ENCODE measurements around the gene EIF2S1. TPM values are rescaled to one million over a fixed set of nuclear protein-coding genes. Genes with fewer than 3 reads are reported as not detected.

The EIF2S1 gene
- total and polyA plus RNA-seq, 2 of the 13 experiments (the other 11 are each of a cell fraction or from before 2014, with no cell fraction given) = 49.1 to 246 TPM

DNA sequence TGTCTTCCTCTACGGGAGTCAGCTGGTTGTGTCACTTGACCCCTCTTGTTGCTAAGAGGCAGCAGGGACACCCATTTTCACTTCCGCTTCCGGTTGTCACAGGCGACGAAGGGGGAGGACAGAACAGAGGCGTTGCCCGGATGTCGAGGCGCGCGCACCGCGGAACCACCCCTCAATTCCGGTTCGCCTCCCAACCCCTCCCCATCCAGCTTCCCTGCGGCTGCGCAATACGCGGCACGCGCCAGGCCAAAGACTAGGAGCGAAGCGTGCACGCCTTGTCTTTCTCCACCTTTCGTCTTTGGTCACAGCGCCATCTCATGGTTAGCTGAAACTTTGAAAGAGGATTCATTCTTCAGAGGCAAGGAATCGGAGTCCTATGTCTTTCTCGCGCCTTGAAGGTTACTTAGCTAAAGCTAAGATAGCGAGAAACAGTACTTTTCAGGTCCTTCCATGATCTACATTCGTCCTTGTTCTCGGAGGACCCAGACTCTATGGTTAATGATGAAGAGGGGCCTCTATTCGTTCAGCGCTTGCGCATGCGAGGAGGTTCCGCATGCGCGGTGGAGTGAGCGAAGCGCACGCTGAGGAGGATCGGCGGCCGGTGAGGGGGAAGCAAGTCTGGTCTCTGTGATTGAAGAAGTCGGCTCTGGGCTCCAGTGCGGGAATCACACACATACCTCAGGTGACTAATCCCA, at the start of gene EIF2S1, which contains the start of gene ATP6V1D (continued):
- TF ChIP-seq, protein P1, sequence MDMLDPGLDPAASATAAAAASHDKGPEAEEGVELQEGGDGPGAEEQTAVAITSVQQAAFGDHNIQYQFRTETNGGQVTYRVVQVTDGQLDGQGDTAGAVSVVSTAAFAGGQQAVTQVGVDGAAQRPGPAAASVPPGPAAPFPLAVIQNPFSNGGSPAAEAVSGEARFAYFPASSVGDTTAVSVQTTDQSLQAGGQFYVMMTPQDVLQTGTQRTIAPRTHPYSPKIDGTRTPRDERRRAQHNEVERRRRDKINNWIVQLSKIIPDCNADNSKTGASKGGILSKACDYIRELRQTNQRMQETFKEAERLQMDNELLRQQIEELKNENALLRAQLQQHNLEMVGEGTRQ (IDR thresholded peaks at IDR 0.05; ENCODE audit: low read depth, low read length) = peak; percentile 57
- TF ChIP-seq, protein P1 (CRISPR knock-in tag; IDR thresholded peaks at IDR 0.05; ENCODE audit: borderline replicate concordance) = peak; percentile 79; the same call in 1 of the 2 replicates
- TF ChIP-seq GLI4 (CRISPR knock-in tag; IDR thresholded peaks at IDR 0.05; ENCODE audit: borderline replicate concordance) (no peak), ARID2 (CRISPR knock-in tag; IDR thresholded peaks at IDR 0.05; ENCODE audit: borderline replicate concordance) (no peak), TBX3 (IDR thresholded peaks at IDR 0.05; ENCODE audit: borderline replicate concordance) (peak; percentile 74; the same call in 1 of the 2 replicates), ZBTB8A (CRISPR knock-in tag; IDR thresholded peaks at IDR 0.05; ENCODE audit: borderline replicate concordance, low read depth) (no peak), ATRX (CRISPR knock-in tag; IDR thresholded peaks at IDR 0.05; ENCODE audit: borderline replicate concordance) (no peak), ZNF672 (CRISPR knock-in tag; IDR thresholded peaks at IDR 0.05) (no peak), ZNF883 (CRISPR knock-in tag; IDR thresholded peaks at IDR 0.05; ENCODE audit: not compliant biosample characterization) (peak; percentile 23), IKZF4 (CRISPR knock-in tag; IDR thresholded peaks at IDR 0.05; ENCODE audit: borderline replicate concordance, low read depth, not compliant biosample characterization) (no peak), ZNF747 (CRISPR knock-in tag; IDR thresholded peaks at IDR 0.05; ENCODE audit: borderline replicate concordance) (peak; percentile 76; the same call in 1 of the 2 replicates), ZNF781 (CRISPR knock-in tag; IDR thresholded peaks at IDR 0.05; ENCODE audit: borderline replicate concordance, not compliant biosample characterization) (no peak), ZFP36L1 (CRISPR knock-in tag; IDR thresholded peaks at IDR 0.05) (no peak), ARNT (IDR thresholded peaks at IDR 0.05) (no peak), NCOA2 (CRISPR knock-in tag; IDR thresholded peaks at IDR 0.05) (peak; percentile 38), ELF4 (CRISPR knock-in tag; IDR thresholded peaks at IDR 0.05; ENCODE audit: borderline replicate concordance) (peak; percentile 95), ZNF563 (CRISPR knock-in tag; IDR thresholded peaks at IDR 0.05) (no peak), KLF16 (CRISPR knock-in tag; IDR thresholded peaks at IDR 0.05) (peak in 1 of 2 experiments; percentile 18; a peak in 2 of 4 replicates), ETV5 (CRISPR knock-in tag; IDR thresholded peaks at IDR 0.05; ENCODE audit: borderline replicate concordance) (peak; percentile 87), ARNTL (CRISPR knock-in tag; IDR thresholded peaks at IDR 0.05) (peak; percentile 23; the same call in 1 of the 2 replicates), MEIS1 (CRISPR knock-in tag; IDR thresholded peaks at IDR 0.05; ENCODE audit: borderline replicate concordance) (peak; percentile 68; the same call in 1 of the 2 replicates), ZNF777 (CRISPR knock-in tag; IDR thresholded peaks at IDR 0.05) (no peak)
- TF ChIP-seq, protein P2, sequence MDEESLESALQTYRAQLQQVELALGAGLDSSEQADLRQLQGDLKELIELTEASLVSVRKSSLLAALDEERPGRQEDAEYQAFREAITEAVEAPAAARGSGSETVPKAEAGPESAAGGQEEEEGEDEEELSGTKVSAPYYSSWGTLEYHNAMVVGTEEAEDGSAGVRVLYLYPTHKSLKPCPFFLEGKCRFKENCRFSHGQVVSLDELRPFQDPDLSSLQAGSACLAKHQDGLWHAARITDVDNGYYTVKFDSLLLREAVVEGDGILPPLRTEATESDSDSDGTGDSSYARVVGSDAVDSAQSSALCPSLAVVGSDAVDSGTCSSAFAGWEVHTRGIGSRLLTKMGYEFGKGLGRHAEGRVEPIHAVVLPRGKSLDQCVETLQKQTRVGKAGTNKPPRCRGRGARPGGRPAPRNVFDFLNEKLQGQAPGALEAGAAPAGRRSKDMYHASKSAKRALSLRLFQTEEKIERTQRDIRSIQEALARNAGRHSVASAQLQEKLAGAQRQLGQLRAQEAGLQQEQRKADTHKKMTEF (CRISPR knock-in tag; IDR thresholded peaks at IDR 0.05) = peak; percentile 74
- TF ChIP-seq, protein P3, sequence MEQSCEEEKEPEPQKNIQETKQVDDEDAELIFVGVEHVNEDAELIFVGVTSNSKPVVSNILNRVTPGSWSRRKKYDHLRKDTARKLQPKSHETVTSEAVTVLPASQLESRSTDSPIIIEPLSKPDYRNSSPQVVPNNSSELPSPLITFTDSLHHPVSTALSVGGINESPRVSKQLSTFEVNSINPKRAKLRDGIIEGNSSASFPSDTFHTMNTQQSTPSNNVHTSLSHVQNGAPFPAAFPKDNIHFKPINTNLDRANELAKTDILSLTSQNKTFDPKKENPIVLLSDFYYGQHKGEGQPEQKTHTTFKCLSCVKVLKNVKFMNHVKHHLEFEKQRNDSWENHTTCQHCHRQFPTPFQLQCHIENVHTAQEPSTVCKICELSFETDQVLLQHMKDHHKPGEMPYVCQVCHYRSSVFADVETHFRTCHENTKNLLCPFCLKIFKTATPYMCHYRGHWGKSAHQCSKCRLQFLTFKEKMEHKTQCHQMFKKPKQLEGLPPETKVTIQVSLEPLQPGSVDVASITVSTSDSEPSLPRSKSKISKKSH (CRISPR knock-in tag; IDR thresholded peaks at IDR 0.05; ENCODE audit: borderline replicate concordance) = peak; percentile 24; the same call in 1 of the 2 replicates
